Measurements from ENCODE around the gene GDF9.

The GDF9 gene

GRCh38 chr5:132871459-132872284 lies 5.4 kb upstream of the GDF9 start:
- Mint-ChIP-seq H3K36me3 (ENCODE audit: low read depth) (peaks cover 18% of the 10 kb centered on the region), H3K27me3 (ENCODE audit: low read depth, poor library complexity) (peaks cover under 1% of the 10 kb centered on the region), H3K4me3 (no peak overlapping the region), H3K9me3 (no peaks in the 10 kb centered on the region), H3K27ac (peak overlapping the region; percentile 87), H3K4me1 (peaks cover 10% of the 10 kb centered on the region)
- DNase-seq = no peak
- TF ChIP-seq CTCF (IDR thresholded peaks at IDR 0.05) = no peak

GRCh38 chr5:132870801-132871200 lies 4.5 kb upstream of the GDF9 start:
- Mint-ChIP-seq H3K27ac (peak overlapping the region; percentile 64), H3K4me1 (peaks cover 19% of the 10 kb centered on the region), H3K27me3 (ENCODE audit: low read depth, poor library complexity) (peaks cover 3% of the 10 kb centered on the region), H3K4me3 (no peak overlapping the region), H3K36me3 (ENCODE audit: low read depth) (peaks cover 18% of the 10 kb centered on the region), H3K9me3 (no peaks in the 10 kb centered on the region)
- TF ChIP-seq CTCF (IDR thresholded peaks at IDR 0.05) = no peak
- no peak for DNase-seq

- Mint-ChIP-seq H3K4me3 (peak overlapping the region; percentile 100), H3K27ac (peak overlapping the region; percentile 10), H3K36me3 (ENCODE audit: low read depth) (peaks cover 18% of the 10 kb centered on the region), H3K4me1 (peaks cover 27% of the 10 kb centered on the region), H3K27me3 (ENCODE audit: low read depth, poor library complexity) (peaks cover 3% of the 10 kb centered on the region), H3K9me3 (no peaks in the 10 kb centered on the region)
- DNase-seq = no peak
- no peak for TF ChIP-seq CTCF (IDR thresholded peaks at IDR 0.05)
These were observed 2.5 kb upstream of the GDF9 start for GRCh38 chr5:132868754-132869153.

GRCh38 chr5:132867046-132867451 lies 780 bp upstream of the GDF9 start:
- Mint-ChIP-seq H3K4me1 (peaks cover 27% of the 10 kb centered on the region), H3K27ac (peak overlapping the region; percentile 100), H3K36me3 (ENCODE audit: low read depth) (peaks cover 18% of the 10 kb centered on the region), H3K4me3 (peak overlapping the region; percentile 100), H3K9me3 (no peaks in the 10 kb centered on the region), H3K27me3 (ENCODE audit: low read depth, poor library complexity) (peaks cover 12% of the 10 kb centered on the region)
- no peak for DNase-seq
- TF ChIP-seq CTCF (IDR thresholded peaks at IDR 0.05) = no peak

GRCh38 chr5:132865668-132866341 lies 464 bp downstream of the GDF9 start:
- no peak for TF ChIP-seq CTCF (IDR thresholded peaks at IDR 0.05)
- H3K9me3 Mint-ChIP-seq = no peaks in the 10 kb centered on the region

More at GRCh38 chr5:132865668-132866341, 464 bp downstream of the GDF9 start:
- H3K27ac Mint-ChIP-seq = peak overlapping the region; percentile 100
- peaks cover 27% of the 10 kb centered on the region for H3K4me1 Mint-ChIP-seq
- no peak for DNase-seq
- peak overlapping the region; percentile 100 for H3K4me3 Mint-ChIP-seq
- H3K27me3 Mint-ChIP-seq (ENCODE audit: low read depth, poor library complexity) = peaks cover 18% of the 10 kb centered on the region
- peaks cover 18% of the 10 kb centered on the region for H3K36me3 Mint-ChIP-seq (ENCODE audit: low read depth)

All from nephron progenitor cell (in vitro differentiated cells).